Activated CD8-positive, alpha-beta memory T cell treated with anti-CD3 and anti-CD28 coated beads for 24 hours (primary cell): Measurements from ENCODE around the gene DLAT.
"Not testable (repeated sequence)": the region's sequence is repeated elsewhere in the genome, so short reads cannot be mapped to it uniquely, and the experiment has no call there.

Source experiments
- DNase-seq: peaks from one replicate; pipeline ENCODE4 v3.0.0-alpha.2; 2020

Gene DLAT

DNA sequence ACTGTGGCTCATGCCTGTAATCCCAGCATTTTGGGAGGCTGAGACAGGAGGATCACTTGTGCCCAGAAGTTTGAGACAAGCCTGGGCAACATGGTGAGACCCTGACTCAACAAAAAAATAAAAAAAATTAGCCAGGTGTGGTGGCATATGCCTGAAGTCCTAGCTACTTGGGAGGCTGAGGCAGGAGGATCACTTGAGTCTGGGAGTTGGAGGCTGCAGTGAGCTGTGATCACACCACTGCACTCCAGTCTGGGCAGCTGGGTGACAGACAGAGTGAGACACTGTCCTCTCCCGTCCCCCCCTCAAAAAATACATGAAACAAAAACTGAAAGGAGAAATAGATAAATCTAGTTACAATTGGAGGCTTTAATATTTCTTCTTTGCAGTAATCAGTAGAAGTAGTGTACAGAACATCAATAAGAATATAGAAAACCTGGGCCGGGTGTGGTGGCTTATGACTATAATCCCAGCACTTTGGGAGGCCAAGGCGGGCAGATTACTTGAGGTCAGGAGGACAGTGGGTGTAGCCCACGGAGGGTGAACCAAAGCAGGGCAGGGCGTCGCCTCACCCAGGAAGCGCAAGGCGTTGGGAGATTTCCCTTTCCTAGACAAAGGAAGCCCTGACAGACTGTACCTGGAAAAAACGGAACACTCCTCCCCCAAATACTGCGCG, 19.6 kb upstream of the DLAT start:
- DNase-seq = no peak

DNA sequence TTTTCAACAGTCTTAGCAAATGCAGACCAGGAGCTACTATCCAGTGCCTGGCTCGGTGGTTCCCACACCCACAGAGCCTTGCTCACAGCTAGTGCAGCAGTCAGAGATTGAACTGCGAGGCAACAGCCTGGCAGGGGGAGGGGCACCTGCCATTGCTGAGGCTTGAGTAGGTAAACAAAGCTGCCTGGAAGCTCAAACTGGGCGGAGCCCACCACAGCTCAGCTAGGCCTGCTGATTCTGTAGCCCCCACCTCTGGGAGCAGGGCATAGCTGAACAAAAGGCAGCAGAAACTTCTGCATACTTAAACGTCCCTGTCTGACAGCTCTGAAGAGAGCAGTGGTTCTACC, 19.1 kb upstream of the DLAT start:
- not testable (repeated sequence) for DNase-seq

DNA sequence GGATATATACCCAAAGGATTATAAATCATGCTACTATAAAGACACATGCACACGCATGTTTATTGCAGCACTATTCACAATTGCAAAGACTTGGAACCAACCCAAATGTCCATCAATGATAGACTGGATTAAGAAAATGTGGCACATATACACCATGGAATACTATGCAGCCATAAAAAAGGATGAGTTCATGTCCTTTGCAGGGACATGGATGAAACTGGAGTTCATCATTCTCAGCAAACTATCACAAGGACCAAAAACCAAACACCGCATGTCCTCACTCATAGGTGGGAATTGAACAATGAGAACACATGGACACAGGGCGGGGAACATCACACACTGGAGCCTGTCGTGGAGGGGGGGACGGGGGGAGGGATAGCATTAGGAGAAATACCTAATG, 13.8 kb upstream of the DLAT start:
- not testable (repeated sequence) for DNase-seq

DNA sequence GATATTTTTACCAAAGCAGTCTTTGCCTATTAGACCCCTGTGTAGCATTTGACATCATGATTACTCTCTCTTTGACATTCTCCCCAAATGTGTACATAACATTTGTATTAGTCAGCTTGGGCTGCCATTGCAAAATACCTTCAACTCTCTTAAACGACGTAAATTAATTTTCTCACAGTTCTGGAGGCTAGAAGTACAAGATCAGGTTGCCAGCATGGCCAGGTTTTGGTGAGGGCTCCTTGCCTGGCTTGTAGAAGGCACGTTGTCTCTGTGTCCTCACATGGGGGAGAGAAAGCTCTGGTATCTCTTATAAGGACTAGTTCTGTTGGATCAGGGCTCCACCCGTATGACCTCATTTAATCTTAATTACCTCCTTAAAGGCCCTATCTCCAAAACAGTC, 12.3 kb upstream of the DLAT start:
- DNase-seq = no peak

DNA sequence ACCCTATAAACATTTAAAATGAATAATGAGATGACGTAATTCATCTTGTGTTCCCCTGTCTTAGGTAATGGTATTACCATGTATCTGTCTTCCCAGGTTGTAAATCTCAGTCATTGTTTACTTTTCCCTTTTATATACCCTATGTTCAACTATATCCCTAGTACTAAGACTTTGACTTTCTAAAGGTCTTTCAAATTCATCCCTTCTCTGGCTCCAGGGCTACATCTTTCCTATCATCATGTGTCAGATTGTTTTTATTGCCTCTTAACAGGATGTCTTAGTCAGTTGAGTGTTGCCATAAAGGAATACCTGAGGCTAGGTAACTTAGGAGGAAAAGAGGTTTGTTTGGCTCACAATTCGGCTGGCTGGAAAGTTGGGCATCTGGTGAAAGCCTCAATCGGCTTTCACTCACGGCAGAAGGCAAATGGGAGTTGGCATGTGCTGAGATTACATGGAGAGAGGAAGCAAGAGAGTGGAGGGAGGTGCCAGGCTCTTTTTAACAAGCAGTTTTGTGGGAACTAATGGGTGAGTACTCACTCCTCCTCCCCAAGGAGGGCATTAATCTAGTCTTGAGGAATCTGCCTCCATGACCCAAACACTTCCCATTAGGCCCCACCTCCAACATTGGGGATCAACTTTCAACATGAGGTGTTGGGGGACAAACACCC, 11.6 kb upstream of the DLAT start:
- no peak for DNase-seq

DNA sequence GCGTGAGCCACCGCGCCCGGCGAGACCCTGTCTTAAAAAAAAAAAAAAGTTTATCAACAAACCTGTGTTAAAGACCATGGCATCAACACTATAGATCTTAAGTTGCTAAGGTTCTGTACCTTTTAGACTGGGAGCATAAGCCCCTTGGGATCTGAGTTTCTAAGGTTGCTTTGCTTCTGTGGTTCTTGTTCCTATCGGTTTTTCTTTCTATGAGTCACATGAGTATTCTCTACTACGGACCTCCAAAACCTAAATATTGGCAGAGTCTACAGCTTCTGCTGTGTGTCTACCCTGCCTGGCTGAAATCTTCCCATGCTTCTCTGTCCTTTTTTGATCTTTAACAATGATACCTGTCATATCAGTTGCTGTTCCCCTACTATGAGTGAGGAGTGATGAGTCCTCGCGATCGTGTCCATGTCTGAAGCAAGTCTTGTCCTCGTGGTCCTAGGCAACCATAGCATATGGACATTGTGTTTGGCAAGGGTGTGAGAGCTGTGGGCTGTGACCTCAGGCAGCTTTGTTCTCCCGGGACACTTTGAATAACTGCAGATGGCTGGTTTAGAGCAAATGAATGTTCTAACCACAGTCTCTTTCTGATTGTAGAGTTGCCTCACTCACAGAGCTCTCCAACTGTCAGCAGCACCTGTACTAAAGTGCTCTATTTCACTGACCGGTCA, 9.0 kb upstream of the DLAT start:
- no peak for DNase-seq

DNA sequence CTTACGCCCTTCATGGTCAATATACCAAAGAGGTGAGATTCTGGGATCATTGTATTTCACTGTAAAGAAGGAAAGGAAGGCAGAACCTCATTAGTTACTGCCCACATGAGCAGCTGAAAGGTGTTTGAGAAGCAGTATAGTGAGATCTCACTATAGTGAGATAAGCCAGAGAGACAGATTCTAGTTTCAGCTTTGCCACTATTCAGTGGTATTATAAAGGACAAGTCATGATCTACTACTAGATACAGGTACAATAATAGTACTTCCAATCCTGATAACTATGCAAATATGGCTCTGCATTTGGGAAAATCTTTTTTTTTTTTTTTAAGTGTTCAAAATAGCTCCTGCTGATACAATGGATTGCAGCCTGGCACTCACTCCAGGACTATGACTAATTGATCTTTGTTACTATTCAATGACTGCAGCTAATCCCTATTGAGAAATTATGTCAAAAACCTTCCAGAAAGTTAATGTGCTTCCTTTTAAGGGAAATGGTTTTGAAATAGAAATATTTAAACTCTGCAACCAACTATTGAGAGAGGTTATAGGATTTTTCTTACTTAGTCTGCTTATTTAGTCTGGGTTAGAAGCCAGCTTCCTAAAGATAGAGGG, 8.3 kb upstream of the DLAT start:
- DNase-seq = no peak

DNA sequence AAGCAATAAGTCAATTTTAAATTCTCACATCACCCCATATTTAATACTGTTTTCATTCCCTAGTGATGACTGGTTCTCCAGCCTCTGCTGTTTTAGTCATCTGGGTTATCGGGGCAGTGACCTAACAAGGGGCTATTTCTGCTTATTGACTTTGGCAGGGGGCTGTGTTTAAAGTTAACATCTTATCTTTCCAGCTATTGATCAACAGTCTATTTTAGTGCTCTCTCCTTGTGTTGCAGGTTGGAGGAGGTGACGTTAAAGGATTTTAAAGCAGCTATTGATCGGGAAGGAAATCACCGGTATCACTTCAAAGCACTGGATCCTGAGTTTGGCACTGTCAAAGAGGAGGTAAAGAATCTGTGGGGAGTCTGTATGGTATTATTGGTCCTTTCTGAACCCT, 7.7 kb upstream of the DLAT start:
- no peak for DNase-seq

DNA sequence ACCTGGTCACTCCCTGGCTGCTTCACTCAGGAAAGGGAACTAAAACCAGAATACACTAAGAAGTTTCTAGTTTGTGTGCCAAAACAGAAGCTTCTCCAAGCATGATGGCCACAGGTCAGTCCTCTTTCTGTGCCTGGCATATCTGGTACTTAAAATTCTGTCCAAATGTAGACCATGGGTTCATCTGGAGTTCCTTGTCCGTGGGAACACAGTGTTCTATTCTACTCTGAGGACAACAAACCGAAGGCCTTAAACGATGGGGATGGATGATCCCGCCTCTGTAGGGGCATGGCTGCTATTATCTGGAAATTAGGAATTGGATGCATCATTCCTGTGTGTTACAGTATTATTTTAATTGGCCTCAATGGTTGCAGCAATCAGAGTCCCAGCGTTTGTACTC, 6.1 kb upstream of the DLAT start:
- DNase-seq = no peak

DNA sequence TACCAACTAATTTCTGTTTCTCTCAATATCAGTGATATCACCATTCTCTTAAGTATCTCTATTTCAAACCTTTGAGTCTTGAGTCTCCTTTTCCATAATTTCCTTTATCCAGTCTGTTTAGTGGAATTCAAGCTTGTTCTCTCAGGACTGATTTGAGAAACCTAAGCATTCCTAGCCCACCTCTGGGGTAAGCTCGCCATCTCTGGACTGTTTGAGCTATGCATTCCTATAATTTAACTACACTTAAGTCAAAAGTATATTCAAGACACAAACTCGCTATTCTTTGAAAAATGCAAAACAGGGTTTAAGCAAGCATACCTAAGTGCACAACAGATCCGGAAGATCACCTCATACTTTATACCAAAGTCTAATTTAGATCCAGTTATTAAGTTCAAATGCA, 2.1 kb upstream of the DLAT start:
- no peak for DNase-seq

DNA sequence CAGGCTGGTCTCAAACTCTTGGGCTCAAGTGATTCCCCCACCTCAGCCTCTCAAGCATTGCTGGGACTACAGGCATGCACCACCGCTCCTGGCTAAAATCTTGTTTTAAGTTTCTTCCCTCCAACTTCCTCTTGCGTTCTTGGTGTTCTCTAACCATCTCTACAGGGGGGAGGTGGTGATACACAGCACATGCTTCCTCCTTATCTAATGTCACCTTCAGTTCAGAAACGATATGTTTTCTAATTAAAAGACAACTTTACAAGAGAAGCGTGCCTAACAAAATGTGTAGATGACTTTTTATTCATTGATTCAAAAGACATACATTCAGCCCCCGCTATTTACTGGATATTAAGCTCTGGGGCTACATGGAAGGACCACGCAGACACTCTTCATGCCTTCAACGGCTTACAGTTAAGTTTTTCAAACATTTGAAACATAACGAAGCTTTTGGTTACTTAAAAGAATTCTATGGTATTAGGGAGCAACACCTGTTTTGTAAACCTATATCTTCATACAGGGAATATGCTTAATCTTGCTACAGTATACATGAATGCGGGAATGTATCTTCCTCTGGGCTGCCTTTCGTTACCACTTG, 933 bp upstream of the DLAT start:
- DNase-seq = no peak

DNA sequence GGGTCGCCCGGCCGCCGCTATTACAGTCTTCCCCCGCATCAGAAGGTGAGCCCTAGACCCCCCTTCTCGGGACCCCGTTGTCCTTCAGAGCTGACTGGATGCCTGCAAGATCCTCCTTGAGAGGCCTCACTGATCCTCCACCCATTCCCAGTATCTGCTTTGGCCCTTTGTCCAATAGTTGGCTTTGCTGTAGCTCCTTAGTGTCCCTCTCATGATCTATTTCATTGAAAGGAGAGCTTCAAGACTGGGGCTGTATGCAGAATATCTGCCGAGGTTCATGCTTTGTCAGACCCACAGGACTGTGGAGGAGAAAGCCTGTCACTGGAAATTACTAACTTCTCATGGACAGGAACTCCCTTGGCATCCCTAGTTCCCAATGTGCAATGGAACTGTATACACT, 499 bp downstream of the DLAT start:
- DNase-seq = no peak

DNA sequence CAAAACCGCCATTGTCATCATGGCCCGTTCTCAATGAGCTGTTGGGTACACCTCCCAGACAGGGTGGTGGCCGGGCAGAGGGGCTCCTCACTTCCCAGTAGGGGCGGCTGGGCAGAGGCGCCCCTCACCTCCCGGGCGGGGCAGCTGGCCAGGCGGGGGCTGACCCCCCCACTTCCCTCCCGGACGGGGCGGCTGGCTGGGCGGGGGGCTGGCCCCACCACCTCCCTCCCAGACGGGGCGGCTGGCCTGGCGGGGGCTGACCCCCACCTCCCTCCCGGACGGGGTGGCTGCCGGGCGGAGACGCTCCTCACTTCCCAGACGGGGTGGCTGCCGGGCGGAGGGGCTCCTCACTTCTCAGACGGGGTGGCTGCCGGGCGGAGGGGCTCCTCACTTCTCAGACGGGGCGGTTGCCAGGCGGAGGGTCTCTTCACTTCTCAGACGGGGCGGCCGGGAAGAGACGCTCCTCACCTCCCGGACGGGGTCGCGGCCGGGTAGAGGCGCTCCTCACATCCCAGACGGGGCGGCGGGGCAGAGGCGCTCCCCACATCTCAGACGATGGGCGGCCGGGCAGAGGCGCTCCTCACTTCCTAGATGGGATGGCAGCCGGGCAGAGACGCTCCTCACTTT, 1.7 kb downstream of the DLAT start:
- not testable (repeated sequence) for DNase-seq

DNA sequence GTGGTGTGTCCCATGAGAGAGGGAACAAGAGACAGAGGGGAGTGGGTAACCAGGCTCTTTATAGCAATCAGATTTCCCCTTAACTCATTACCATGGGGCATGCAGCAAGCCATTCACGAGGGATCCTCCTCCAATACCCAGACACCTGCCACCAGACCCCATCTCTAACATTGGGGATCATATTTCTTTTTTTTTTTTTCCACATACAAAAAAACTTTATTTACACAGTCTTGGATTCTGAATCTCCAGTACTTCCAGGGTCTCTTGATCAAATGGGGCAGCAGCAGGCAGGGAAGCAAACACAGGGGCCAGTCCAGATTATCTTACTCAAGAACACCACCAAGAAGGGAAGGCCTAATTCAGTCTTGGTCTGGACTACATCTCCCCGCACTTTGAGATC, 4.3 kb downstream of the DLAT start:
- no peak for DNase-seq

DNA sequence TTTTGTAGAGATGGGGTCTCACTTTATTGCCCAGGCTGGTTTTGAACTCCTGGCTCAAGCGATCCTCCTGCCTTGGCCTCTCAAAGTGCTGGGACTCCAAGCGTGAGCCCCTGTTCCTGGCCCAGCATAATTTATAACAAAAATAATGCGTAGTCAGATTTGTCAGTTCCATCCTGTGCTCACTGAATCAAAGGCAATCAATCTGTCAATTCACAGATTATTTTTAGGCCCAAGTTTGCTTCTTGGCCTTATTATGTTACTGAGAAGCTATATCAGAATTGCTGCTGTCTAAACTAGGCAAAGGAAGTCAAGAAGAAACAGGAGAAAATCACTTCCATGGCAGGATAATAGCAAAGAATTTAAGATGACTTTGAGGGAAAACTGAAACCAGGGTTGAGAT, 8.7 kb downstream of the DLAT start:
- DNase-seq = no peak

DNA sequence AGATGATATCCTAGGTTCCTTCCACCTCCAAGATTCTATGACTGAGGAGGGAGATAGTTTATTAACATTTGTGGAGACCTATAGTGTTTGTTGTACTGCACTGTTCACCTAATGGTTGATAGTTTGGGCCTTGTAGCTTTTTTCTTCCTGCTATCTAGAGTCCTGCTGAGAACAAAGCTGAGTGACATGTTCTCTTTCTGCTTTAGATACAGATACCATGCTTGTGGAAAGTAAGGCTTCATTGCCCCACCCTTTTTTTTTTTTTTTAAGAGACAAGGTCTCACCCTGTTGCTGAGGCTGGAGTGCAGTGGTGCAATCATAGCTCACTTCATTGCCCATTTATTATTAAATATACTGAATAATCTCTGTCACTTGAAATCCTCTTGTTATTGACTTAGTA, 12.3 kb downstream of the DLAT start:
- no peak for DNase-seq

DNA sequence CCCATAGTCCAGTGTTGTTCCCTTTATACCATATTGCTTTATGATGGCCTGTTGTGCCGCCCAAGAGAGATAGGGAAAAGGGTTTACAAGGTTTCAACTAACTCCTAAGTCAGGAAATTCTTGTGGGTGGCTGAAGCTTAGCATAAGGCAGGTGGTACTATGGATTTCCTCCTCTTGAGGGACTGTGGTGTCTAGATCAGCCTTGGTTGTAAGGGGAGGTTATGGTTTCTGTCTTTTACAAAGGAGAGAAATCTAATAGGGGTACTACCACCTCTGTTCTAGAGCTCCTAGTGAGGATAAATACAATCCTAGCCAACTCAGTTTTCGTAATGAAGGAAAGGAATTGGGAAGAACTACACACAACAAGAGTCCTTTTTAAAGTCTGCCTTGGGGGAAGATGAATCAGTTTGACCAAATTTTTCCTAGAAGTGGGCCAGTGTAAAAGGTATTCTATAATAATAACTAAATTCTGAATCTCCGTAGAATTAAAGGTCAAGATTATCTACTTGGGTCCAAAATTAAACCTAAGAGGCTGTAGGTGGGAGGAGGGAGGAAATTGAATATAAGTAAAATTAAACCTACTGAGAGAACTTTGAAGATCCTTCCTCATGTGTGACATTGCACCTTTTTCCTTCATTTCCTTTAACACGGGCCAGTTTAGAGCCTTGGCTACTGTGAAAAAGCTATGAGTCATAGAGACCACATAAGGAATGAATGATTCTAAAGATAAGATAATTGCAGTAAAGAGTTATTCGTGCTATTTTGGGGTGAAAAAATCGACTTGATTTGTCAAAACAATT, 17.2 kb downstream of the DLAT start:
- no peak for DNase-seq

DNA sequence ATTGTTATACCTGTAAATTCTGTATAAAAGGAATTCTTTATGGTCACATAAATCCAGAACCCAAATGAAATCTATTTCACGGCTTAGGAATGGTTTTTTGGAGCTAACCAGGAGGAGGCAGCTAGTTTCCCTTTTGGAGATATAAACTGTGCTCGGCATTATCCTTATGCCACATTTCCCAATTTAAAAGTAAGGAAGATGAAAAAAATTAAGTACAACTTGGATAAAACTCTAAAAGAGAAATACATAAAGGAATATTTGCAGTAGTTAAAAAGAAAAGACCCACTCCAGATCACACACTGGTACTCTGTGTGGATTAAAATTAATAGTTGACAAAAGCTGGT, 17.7 kb downstream of the DLAT start:
- no peak for DNase-seq

DNA sequence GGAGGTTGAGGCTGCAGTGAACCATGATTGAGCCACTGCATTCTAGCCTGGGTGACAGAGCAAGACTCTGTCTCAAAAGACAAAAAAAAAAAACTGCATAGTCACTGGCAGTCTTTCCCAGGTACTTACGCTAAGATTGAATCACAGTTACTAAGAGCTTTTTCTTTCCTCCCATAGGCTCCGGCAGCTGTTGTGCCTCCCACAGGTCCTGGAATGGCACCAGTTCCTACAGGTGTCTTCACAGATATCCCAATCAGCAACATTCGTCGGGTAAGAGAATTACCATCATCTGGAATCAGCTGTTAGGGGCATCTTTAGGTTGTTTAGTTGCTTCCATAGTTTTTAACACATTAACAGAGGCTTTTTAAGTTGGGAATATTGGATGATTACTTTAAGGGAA, 19.8 kb downstream of the DLAT start:
- no peak for DNase-seq

DNA sequence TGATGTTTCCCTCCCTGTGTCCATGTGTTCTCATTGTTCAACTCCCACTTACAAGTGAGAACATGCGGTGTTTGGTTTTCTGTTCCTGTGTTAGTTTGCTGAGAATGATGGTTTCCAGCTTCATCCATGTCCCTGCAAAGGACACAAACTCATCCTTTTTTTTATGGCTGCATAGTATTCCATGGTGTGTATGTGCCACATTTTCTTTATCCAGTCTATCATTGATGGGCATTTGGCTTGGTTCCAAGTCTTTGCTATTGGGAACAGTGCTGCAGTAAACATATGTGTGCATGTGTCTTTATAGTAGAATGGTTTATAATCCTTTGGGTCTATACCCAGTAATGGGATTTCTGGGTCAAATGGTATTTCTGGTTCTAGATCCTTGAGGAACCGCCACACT, 21.4 kb downstream of the DLAT start:
- not testable (repeated sequence) for DNase-seq

DNA sequence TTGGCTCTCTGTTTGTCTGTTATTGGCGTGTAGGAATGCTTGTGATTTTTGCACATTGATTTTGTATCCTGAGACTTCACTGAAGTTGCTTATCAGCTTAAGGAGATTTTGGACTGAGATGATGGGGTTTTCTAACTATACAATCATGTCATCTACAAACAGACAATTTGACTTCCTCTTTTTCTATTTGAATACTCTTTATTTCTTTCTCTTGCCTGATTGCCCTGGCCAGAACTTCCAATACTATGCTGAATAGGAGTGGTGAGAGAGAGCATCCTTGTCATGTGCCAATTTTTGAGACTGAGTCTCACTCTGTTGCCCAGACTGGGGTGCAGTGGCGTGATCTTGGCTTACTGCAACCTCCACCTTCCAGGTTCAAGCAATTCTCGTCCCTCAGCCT, 23.0 kb downstream of the DLAT start:
- not testable (repeated sequence) for DNase-seq

DNA sequence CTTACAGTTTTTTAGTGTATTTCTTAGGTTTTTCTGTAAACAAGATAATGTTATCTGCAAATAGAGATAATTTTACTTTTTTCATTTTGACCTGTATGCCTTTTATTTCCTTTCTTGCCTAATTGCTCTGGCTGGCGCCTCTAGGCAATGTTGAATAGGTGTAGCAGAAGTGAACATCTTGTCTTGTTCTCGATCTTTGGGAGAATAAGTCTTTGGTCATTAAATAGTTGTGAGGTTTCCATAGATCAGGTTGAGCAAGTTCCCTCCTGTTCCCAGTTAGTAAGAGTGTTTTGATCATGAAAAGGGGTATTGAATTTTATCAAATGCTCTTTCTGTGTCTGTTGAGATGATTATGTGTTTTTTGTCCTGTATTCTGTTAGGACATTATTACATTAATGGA, 24.6 kb downstream of the DLAT start:
- no peak for DNase-seq

DNA sequence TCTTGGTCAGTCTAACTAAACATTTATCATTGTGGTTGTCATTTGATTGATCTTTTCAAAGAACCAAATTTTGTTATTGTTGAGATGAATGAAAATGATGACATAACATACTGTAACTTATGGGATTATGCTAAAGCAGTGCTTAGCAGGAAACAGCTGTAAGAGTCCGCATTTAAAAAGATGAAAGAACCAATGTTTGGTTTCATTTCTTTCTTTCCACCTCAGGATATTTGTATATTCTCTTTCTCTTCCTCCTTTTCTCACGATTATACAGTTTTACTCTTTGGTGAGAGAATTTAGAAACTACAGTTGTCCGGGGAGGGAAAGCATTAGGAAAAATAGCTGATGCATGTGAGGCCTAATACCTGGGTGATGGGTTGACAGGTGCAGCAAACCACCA, 25.5 kb downstream of the DLAT start:
- DNase-seq = no peak
